ENCODE measurements around the gene SRBD1. TPM values are rescaled to one million over a fixed set of nuclear protein-coding genes. Genes with fewer than 3 reads are reported as not detected.

SRBD1 gene
- total RNA-seq, 2 donors from 2014 or later, result 8.8 to 13.2 TPM

- DNase-seq (no peak), ATAC-seq (peak; percentile 48 to 53)
- intact Hi-C loops (cut with DNase I), result no loop called here
Measured at GRCh38 chr2:45567974-45568789, 42.9 kb downstream of the SRBD1 start.

- ATAC-seq (no peak), DNase-seq (no peak)
- intact Hi-C loops (cut with DNase I), result no loop called here
Measured at GRCh38 chr2:45567288-45567963, 43.6 kb downstream of the SRBD1 start.

GRCh38 chr2:45559436-45559835 is 51.6 kb downstream of the SRBD1 start:
- intact Hi-C loops (cut with DNase I), result no loop called here
- ATAC-seq, result no peak
- no peak for DNase-seq

GRCh38 chr2:45554742-45555140 is 56.3 kb downstream of the SRBD1 start:
- peak in 1 of 2 donors; percentile 38 for ATAC-seq
- no peak for DNase-seq
- intact Hi-C loops (cut with DNase I), result no loop called here

- no peak for DNase-seq
- ATAC-seq, result peak in 1 of 2 donors; percentile 83
- intact Hi-C loops (cut with DNase I), result no loop called here
Measured at GRCh38 chr2:45554073-45554741, 56.9 kb downstream of the SRBD1 start.

GRCh38 chr2:45551862-45552261 is 59.2 kb downstream of the SRBD1 start:
- no peak for ATAC-seq
- intact Hi-C loops (cut with DNase I), result no loop called here
- no peak for DNase-seq

DNA sequence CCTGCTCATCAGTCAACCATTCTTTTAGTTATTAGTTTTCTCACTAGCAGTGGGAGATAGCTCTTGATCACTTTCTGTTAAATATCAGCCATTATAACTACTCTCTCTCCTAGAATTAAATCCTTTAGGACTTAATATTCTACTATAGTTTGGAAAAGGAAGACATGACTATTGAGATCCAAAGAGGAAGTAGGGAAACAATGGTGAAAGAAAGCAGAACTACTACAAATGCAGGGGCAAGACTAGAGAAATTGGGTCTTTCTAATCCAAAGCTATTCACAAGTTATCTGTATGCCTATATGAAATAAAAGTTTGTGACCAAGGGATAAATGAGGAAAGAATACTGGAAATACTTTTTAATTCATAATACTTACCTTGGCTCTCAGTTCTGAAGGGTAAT is 65.1 kb downstream of the SRBD1 start:
- DNase-seq (no peak), ATAC-seq (no peak)
- intact Hi-C loops (cut with DNase I), result no loop called here

DNA sequence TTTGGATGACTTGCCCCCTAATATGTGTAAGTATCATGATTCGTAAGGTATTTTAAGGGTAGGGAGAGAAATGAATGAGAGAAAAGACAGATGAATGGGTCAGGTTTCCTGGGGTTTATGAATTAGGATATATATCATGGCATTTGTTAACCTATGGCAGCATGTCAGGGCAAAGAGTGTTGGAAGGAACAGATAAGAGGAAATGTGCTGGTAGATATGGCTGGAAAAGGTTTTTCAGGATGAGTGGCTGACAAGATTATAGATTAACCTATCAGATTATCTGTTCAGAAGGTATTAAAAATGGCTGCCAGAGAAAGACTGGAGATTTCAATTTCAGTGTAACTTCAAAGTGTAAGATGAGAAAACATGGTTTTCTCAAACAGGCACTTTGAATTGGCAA is 67.8 kb downstream of the SRBD1 start:
- no peak for ATAC-seq
- DNase-seq, result no peak
- intact Hi-C loops (cut with DNase I), result no loop called here

DNA sequence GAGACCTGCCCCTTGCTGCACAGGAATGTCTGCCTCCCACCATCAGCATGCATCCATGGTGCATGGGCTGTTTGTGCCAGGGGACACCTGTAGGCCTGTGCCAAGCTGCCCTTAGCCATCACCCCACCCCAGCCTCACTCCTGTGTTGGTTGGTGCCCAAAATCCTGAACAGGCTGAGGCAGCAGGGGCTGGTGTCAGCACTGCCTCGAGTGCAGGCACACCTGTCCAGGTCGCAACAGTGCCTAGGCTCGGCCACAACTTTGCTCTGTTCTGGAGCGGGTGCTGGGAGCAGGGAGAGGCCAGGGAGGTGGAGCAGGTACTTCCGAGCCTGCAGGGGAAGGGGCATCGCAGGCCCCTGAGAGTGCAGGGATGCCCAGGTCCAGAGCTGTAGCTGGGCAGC is 69.1 kb downstream of the SRBD1 start:
- no peak for ATAC-seq
- DNase-seq, result no peak
- intact Hi-C loops (cut with DNase I), result no loop called here

DNA sequence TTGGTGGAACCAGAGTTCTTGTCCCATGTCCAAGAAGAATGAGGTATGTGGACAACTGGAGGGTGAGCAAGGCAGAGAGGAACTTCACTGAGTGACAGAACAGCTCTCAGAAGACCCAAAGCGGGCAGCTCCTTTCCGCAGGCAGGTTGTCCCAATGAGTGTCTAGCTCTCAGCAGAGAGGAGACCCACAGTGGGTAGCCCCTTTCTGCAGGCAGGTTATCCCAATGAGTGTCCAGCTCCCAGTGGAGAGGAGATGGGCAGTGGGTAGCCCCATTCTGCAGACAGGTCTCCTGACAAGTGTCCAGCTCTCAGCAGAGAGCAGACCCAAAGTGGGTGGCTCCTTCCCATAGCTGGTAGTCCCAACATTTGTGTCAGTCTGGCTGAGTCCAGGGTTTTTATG is 69.6 kb downstream of the SRBD1 start:
- no peak for ATAC-seq
- no peak for DNase-seq
- intact Hi-C loops (cut with DNase I), result no loop called here

- DNase-seq (no peak), ATAC-seq (no peak)
- intact Hi-C loops (cut with DNase I), result no loop called here
Measured at GRCh38 chr2:45540942-45541341, 70.1 kb downstream of the SRBD1 start.

DNA sequence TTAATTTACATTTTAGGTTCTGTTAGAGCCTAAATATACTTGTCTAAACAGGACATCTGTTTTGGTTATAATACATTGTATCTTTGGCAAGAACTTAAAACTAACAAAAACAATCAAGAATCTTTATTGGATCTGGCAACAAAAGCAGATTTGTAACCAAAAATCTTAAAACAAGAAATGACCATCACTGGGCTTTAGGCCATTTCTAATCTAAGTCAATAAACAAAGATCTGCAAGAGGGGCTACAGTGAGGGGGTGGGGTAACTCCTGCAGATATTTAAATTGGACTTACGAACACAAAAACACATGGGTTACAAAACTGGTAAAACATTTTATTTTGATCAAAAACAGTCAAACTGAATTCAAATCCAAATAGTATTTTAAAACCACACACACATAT is 77.3 kb downstream of the SRBD1 start:
- ATAC-seq (no peak), DNase-seq (no peak)
- intact Hi-C loops (cut with DNase I), result no loop called here

- no peak for DNase-seq
- no peak for ATAC-seq
Measured at GRCh38 chr2:45532181-45532580, 78.9 kb downstream of the SRBD1 start.

GRCh38 chr2:45524016-45524415 is 87.1 kb downstream of the SRBD1 start:
- ATAC-seq, result no peak
- intact Hi-C loops (cut with DNase I), result no loop called here

More at GRCh38 chr2:45532181-45532580, 78.9 kb downstream of the SRBD1 start:
- intact Hi-C loops (cut with DNase I), result no loop called here

GRCh38 chr2:45518546-45518945 is 92.5 kb downstream of the SRBD1 start:
- ATAC-seq (no peak), DNase-seq (no peak)
- intact Hi-C loops (cut with DNase I), result no loop called here

More at GRCh38 chr2:45524016-45524415, 87.1 kb downstream of the SRBD1 start:
- DNase-seq, result no peak

DNA sequence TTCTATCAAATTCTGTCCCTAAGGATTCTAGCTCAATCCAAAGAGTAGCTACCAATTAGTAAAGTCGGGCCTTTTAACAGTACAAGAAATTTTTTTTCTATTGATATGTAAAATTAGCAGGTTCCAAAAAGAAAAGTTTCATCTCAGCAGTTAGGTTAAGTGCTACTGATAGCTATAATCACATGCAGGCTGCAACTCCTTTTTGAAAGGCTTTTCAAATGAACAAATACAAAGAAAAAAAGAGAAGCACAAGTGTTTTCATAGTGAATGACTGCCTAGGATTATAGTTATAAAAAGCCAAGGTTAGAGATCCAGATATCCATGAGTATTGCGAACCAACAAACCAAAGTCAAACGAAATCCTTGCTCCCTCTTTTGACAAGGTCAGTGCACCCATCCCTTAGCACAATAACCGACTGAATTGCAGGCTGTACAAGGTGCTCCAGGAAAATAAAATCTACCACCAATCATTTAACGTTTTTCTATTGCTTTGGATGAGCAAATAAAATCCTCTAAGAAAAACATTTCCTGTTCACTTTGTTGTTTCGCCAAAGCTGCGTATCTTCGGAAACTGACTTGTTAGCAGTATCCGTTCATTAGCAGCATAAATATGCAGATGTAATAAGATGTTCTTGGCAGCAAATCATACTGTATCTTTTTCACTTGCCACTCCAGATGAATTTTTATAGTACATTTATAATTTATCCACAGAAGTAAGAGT is 100.2 kb downstream of the SRBD1 start:
- intact Hi-C loops (cut with DNase I), result no loop called here
- DNase-seq (no peak), ATAC-seq (no peak)

GRCh38 chr2:45506756-45507155 is 104.3 kb downstream of the SRBD1 start:
- DNase-seq, result no peak
- intact Hi-C loops (cut with DNase I), result no loop called here
- no peak for ATAC-seq

- DNase-seq (no peak), ATAC-seq (no peak)
- intact Hi-C loops (cut with DNase I), result no loop called here
Measured at GRCh38 chr2:45505138-45505537, 105.9 kb downstream of the SRBD1 start.

- intact Hi-C loops (cut with DNase I), result no loop called here
- ATAC-seq (no peak), DNase-seq (no peak)
Measured at GRCh38 chr2:45498661-45499550, 112.2 kb downstream of the SRBD1 start.

Data from left cardiac atrium (tissue), 4 donors.